Osteocyte (in vitro differentiated cells): ENCODE results near the gene TM4SF20. TPM values are rescaled to one million over a fixed set of nuclear protein-coding genes. Genes with fewer than 3 reads are reported as not detected.
"Not testable (repeated sequence)": the region's sequence is repeated elsewhere in the genome, so short reads cannot be mapped to it uniquely, and the experiment has no call there.

ENCODE experiments used
- DNase-seq: peaks from one replicate; pipeline ENCODE4 v3.0.0; 2021; ENCODE audit warnings: mixed read lengths; ENCODE audit not compliant: unreplicated experiment; ENCODE audit errors: extremely low spot score
- H3K27ac Mint-ChIP-seq: one replicate; pipeline ENCODE4 v1.8.0; 2021; ENCODE audit warnings: mild to moderate bottlenecking, mixed read lengths; ENCODE audit not compliant: unreplicated experiment
- H3K27me3 Mint-ChIP-seq: one replicate; pipeline ENCODE4 v1.8.0; 2021; ENCODE audit warnings: mixed read lengths; ENCODE audit not compliant: unreplicated experiment
- H3K36me3 Mint-ChIP-seq: one replicate; pipeline ENCODE4 v1.8.0; 2021; ENCODE audit warnings: mixed read lengths; ENCODE audit not compliant: unreplicated experiment
- H3K4me1 Mint-ChIP-seq: one replicate; pipeline ENCODE4 v1.8.0; 2021; ENCODE audit warnings: mixed read lengths; ENCODE audit not compliant: unreplicated experiment
- H3K4me3 Mint-ChIP-seq: one replicate; pipeline ENCODE4 v1.8.0; 2021; ENCODE audit warnings: mild to moderate bottlenecking, moderate library complexity, mixed read lengths; ENCODE audit not compliant: unreplicated experiment
- H3K9me3 Mint-ChIP-seq: one replicate; pipeline ENCODE4 v1.8.0; 2021; ENCODE audit warnings: mixed read lengths; ENCODE audit not compliant: unreplicated experiment
- total RNA-seq: library from RNA; stranded (reverse); gene quantifications from 2 replicates; pipeline ENCODE4 v1.2.1, GENCODE V29; 2021
- TF ChIP-seq, protein P1 (sequence below): fragments of 200-600 bp; sonication (generic); IDR thresholded peaks from 2 replicates; pipeline ENCODE4 v1.5.0; 2021; ENCODE audit warnings: antibody characterized with exemption, mild to moderate bottlenecking, moderate library complexity

Gene TM4SF20
- total RNA-seq, 1 donor from 2014 or later = not detected

DNA sequence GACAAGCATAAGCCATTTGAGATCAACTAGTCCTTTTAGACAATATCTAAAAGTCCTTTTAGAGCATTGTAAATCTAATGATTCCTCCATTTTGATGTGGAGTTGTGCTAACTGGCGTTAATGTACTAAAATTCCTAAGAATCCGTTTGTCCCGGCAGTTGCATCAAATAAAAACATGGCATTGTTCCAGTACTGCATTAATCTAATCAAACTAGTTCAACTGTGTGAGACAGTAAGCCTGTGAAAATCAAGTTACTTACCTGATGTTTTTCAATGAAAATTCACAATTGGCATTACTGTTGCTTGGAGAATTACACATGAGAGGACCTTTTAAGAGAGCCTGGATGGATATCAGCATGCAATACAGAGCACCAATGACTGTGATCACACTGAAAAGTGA, 13.3 kb downstream of the TM4SF20 start:
- H3K4me1 Mint-ChIP-seq = peaks cover 15% of the 10 kb centered on the region
- no peak for DNase-seq
- H3K9me3 Mint-ChIP-seq = no peaks in the 10 kb centered on the region
- peaks cover 4% of the 10 kb centered on the region for H3K36me3 Mint-ChIP-seq
- TF ChIP-seq, protein P1, sequence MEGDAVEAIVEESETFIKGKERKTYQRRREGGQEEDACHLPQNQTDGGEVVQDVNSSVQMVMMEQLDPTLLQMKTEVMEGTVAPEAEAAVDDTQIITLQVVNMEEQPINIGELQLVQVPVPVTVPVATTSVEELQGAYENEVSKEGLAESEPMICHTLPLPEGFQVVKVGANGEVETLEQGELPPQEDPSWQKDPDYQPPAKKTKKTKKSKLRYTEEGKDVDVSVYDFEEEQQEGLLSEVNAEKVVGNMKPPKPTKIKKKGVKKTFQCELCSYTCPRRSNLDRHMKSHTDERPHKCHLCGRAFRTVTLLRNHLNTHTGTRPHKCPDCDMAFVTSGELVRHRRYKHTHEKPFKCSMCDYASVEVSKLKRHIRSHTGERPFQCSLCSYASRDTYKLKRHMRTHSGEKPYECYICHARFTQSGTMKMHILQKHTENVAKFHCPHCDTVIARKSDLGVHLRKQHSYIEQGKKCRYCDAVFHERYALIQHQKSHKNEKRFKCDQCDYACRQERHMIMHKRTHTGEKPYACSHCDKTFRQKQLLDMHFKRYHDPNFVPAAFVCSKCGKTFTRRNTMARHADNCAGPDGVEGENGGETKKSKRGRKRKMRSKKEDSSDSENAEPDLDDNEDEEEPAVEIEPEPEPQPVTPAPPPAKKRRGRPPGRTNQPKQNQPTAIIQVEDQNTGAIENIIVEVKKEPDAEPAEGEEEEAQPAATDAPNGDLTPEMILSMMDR = no peak
- H3K27ac Mint-ChIP-seq = no peak overlapping the region
- no peaks in the 10 kb centered on the region for H3K27me3 Mint-ChIP-seq
- no peak overlapping the region for H3K4me3 Mint-ChIP-seq

DNA sequence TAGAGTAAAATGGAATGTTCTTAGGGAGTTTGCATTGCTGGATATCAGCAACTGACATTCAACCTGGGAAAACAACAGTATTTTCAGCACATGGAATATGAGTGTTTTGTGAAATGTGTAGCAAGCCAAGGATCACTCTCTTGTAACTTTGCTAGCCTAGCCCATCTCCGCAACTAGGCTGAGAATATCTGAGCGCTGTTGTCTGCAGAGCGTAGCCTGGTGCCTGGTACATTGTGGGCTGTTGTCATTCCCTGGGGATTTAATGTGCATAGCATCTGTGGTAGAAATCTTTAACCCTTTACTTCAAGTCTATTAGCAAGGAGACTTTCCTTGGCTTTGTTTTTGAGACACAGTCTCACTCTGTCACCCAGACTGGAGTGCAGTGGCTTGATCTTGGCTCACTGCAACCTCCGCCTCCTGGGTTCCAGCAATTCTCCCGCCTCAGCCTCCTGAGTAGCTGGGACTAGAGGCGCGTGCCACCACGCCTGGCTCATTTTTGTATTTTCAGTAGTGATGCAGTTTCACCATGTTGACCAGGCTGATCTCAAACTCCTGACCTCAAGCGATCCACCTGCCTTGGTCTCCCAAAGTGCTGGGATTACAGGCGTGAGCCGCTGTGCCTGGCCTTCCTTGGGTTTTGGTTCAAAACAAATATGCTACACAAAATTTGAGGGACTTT, 14.4 kb downstream of the TM4SF20 start:
- Mint-ChIP-seq H3K4me1 (peaks cover 15% of the 10 kb centered on the region), H3K36me3 (peaks cover 15% of the 10 kb centered on the region)
- H3K27ac Mint-ChIP-seq, DNase-seq, H3K9me3 Mint-ChIP-seq, H3K4me3 Mint-ChIP-seq, H3K27me3 Mint-ChIP-seq: not testable (repeated sequence)

DNA sequence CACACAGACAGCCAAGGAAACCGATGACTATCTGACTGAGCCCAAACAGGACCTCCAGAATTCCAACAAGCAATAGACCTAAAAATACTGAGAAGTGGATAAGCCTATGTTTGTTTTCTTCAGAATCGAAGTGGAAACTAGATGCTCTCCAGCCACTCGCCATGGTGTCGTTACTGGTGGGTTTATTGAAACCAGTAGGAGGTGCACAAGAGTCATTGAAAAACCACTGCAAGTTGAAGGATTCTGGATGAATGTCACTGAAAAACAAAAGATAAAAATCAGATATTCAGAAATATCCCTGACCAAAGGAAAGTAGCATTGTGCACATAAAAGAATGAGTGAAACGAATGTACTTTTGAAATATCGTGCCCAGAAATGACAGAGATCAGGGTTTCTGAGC, 15.3 kb downstream of the TM4SF20 start:
- Mint-ChIP-seq H3K4me3 (no peak overlapping the region), H3K4me1 (peaks cover 15% of the 10 kb centered on the region), H3K27ac (no peak overlapping the region), H3K27me3 (no peaks in the 10 kb centered on the region), H3K9me3 (no peaks in the 10 kb centered on the region), H3K36me3 (peaks cover 23% of the 10 kb centered on the region)
- TF ChIP-seq, protein P1 = no peak
- DNase-seq = no peak

DNA sequence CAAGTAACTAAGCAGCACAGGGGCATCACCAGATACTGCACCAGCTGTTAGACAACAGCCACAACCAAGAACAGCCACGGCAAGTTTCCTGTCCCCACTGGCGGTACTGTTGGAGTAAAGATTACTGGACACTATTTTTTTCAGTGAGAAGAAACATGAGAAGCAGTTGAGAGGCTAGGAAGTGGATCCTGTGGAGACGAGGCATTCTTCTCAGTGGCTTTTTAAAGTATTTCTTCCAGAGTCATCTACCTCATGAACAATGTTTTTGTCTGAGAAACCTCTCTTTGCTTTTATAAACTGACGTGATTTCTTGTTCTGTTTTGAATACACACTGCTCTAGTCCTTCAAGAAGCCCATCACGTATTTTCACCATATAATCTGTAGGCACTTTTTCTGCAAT, 18.8 kb downstream of the TM4SF20 start:
- peaks cover 43% of the 10 kb centered on the region for H3K36me3 Mint-ChIP-seq
- H3K27ac Mint-ChIP-seq = no peak overlapping the region
- TF ChIP-seq, protein P1 = no peak
- DNase-seq = no peak
- no peaks in the 10 kb centered on the region for H3K27me3 Mint-ChIP-seq
- H3K9me3 Mint-ChIP-seq = no peaks in the 10 kb centered on the region
- peaks cover 6% of the 10 kb centered on the region for H3K4me1 Mint-ChIP-seq
- H3K4me3 Mint-ChIP-seq = no peak overlapping the region

DNA sequence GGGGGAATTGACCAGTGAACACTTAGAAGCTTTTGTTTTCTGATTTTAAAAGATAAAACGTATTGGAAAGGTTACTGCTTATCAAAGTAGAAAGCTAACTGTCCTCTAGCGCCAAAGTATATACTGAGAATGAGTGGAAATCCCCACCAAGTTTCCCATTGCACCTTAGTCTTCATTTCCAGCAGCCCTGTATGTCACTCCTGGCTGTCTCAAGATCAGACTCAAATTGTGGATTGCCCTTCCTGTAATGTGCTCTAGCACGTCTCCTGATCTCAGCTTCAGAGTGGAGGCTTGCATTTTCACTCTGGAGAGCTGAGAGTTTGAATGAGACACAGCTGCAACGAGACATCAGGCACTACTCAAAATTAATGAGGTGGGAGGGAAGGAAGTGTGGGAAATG, 27.5 kb downstream of the TM4SF20 start:
- DNase-seq = no peak
- Mint-ChIP-seq H3K4me3 (no peak overlapping the region), H3K4me1 (no peaks in the 10 kb centered on the region), H3K27ac (no peak overlapping the region), H3K27me3 (no peaks in the 10 kb centered on the region), H3K36me3 (peaks cover 36% of the 10 kb centered on the region), H3K9me3 (no peaks in the 10 kb centered on the region)
- TF ChIP-seq, protein P1 = no peak
